Transverse colon (tissue), 3 donors: ENCODE measurements around the gene KCTD21.

Experiments
- EP300 ChIP-seq: sonication (generic); formaldehyde crosslinking; IDR thresholded peaks from one replicate; pipeline ENCODE4 v1.6.1; 2017; ENCODE audit warnings: antibody characterized with exemption, low read depth
- POLR2A ChIP-seq: fragments of 450-650 bp; IDR thresholded peaks from one replicate; pipeline ENCODE4 v1.6.1; 2016; ENCODE audit warnings: antibody characterized with exemption, mild to moderate bottlenecking, moderate library complexity
- TF ChIP-seq, protein P1 (sequence below), 5 experiments: fragments of 200-600 bp in 3 of 5; fragments of 450-650 bp in 2 of 5; sonication (generic) in 3 of 5; IDR thresholded peaks; 1 replicate in 2 of 5; 2 replicates in 3 of 5; pipeline ENCODE4 v1.5.1; 2016 to 2017; ENCODE audit warnings: antibody characterized with exemption in 5 of 5, inconsistent platforms in 3 of 5, mild to moderate bottlenecking in 2 of 5, moderate library complexity in 1 of 5

DNA sequence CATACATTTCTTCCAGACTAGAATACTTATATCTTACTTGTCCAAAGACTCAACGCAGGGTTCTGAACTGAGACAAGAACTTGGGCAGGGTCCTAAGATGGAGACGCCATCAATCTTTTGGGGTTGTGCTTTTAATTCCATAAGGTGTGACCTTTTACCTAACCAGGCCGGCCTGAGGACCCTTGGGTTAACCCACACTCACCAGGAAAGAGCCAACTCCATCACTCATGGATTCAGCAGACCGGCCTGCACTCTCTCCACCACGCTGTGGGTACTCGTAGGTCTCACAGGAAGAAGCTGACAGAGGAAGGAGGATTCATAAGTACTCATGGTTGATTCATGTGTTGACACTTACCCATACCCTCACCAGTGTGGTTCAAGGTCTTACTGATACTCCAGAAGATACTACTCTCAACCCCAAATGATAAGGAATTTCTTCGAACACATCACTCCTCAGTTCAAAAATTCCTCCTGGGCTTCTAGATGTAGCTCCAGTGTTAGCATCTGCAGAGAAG lies 36.5 kb upstream of the KCTD21 start:
- TF ChIP-seq, protein P1, sequence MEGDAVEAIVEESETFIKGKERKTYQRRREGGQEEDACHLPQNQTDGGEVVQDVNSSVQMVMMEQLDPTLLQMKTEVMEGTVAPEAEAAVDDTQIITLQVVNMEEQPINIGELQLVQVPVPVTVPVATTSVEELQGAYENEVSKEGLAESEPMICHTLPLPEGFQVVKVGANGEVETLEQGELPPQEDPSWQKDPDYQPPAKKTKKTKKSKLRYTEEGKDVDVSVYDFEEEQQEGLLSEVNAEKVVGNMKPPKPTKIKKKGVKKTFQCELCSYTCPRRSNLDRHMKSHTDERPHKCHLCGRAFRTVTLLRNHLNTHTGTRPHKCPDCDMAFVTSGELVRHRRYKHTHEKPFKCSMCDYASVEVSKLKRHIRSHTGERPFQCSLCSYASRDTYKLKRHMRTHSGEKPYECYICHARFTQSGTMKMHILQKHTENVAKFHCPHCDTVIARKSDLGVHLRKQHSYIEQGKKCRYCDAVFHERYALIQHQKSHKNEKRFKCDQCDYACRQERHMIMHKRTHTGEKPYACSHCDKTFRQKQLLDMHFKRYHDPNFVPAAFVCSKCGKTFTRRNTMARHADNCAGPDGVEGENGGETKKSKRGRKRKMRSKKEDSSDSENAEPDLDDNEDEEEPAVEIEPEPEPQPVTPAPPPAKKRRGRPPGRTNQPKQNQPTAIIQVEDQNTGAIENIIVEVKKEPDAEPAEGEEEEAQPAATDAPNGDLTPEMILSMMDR (IDR thresholded peaks at IDR 0.05): no peak
- TF ChIP-seq POLR2A: no peak
- no peak for TF ChIP-seq EP300
